Lower leg skin (tissue), 3 donors: Measurements from ENCODE around the gene A3GALT2.

Experiments
- CTCF ChIP-seq, 3 donors: fragments of 450-650 bp; IDR thresholded peaks; one replicate each; pipeline ENCODE4 v1.5.1; 2016; ENCODE audit warnings: antibody characterized with exemption in 3 of 3, mild to moderate bottlenecking in 3 of 3, moderate library complexity in 2 of 3
- POLR2A ChIP-seq, 2 donors: fragments of 450-650 bp; IDR thresholded peaks; one replicate each; pipeline ENCODE4 v1.6.1; 2016 to 2017; ENCODE audit warnings: antibody characterized with exemption in 2 of 2, mild to moderate bottlenecking in 1 of 2, moderate library complexity in 1 of 2

- no peak for TF ChIP-seq CTCF (IDR thresholded peaks at IDR 0.05)
- no peak for TF ChIP-seq POLR2A (IDR thresholded peaks at IDR 0.05)
These were observed 34.3 kb downstream of the A3GALT2 start for GRCh38 chr1:33286451-33287185.
